ENCODE measurements around the gene PINK1.
A peak's percentile ranks its signal among the peaks of the same experiment; 100 is the strongest.

Gene PINK1

DNA sequence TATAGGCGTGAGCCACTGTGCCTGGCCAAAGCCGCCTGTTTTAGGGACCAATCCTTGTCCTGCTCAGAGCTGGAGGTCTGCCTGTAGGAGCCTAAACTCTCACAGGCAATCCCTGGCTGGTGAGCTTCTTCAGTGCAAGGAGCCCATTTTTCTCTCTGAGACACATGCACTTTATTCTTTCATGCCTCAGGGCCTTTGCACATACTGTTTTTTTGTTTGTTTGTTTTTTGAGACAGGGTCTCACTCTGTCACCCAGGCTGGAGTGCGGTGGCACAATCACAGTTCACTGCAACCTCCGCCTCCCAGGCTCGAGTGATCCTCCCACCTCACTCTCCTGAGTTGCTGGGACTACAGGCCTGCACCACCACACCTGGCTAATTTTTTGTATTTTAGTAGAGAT is 21.6 kb upstream of the PINK1 start:
- no peak for DNase-seq

DNA sequence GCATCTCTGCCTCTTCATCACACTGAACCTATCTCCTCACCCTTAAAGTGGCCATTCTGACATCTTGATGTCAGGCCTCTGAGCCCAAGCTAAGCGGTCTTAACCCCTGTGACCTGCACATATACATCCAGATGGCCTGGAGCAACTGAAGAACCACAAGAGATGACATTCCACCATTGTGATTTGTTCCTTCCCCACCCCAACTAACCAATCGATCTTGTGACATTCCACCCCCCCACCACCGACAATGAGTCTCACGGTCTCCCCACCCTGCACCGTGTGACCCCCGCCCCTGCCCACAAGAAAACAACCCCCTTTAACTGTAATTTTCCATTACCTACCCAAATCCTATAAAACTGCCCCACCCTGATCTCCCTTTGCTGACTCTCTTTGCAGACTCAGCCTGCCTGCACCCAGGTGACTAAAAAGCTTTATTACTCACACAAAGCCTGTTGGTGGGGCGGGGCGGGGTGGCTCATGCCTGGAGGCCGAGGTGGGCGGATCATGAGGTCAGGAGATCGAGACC is 21.0 kb upstream of the PINK1 start:
- no peak for DNase-seq

DNA sequence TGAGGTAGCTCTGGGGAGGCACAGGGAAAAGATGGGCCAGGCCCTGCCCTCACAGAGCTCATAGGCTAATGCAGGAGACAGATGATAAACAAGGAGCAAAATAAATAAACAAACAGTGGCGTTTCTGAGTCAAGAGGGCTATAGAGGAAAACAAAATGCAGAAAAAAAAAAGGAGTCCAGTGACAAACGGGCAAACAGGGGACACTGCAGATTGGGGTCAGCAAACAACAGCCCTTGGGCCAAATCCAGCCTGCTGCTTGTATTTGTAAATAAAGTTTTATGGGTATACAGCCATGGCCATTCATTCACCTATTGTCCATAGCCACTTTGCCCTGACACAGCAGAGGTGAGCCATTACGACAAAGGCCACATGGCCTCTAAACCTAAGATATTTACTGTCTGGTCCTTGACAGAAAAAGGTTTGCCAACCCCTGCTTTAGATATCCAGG is 19.1 kb upstream of the PINK1 start:
- no peak for DNase-seq

DNA sequence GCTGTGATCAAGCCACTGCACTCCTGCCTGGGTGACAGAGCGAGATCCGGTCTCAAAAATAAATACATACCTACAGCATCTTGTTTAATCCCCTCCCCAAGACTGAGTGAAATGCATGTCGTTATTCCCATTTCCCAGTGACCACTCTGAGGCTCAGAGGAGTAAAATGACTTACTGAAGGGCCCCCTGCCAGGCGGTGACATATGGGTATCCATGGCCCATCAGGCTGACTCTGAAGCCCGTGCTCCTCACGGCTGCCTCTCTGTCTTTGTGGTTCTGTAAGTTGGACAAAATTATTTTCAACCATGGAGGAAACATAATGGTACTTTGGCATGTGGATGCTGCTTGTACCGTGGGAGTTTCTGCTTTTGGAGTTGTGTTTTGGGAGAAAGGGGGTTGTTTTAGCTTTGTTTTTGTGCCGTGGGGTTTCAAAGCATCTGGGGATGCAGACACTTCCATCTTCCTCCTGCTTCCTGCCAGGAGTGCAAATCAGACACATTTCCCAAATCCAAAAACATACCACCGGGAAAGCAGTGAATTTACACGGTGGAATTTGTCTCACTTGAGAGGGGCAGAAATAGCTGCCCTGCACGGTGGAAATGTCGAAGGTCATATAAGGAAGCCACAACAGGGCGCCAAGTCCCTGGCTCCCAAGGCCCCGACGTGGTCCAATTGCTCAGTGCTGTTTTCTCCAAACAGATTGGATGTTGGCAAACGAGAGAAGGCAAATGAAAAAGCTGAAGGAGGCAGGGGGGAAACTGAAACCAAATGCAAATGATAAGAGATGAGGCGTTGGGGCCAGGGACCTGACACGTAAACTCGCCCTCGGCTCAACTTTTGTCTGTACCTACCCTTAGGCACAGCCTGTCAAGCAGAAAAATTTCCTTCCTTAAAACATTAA is 17.1 kb upstream of the PINK1 start:
- DNase-seq, result no peak

DNA sequence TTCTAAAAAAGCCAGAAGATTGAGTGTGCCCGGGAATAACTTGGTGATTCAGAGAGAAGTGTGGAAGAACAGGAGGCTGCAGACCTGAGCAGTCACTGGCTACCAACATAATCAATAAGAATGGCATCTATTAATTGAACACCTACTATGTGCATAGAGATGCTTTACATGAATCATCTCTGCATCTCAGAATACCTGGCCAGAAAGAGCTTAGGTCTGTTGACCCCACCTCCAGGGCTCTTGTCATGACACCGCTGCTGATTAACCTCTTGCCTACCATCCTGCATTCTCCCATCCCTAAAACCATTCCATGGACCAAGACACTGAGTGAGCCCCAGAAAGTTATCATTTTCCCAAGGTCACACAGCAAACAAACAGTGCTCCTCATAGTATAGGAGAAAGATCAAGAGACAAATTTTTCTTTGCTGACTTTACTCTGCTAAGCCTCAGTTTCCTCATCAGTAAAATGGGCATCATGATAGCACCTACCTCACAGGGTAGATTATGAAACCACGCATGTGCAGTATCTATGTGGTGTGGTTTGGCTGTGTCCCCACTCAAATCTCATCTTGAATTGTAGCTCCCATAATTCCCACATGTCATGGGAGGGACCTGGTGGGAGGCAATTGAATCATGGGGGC is 16.3 kb upstream of the PINK1 start:
- DNase-seq, result no peak

DNA sequence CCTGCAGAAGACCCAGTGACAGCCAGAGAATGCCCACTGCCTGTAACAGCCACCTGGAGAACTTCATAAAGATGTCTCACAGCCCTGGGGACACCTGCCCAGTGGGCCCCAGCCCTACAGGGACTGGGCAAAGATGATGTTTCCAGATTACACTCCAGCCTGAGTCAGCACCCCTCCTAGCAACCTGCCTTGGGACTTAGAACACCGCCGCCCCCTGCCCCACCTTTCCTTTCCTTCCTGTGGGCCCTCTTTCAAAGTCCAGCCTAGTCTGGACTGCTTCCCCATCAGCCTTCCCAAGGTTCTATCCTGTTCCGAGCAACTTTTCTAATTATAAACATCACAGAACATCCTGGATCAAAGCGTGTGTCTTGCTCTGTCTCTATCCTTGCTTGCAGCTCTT is 14.7 kb upstream of the PINK1 start:
- no peak for DNase-seq

DNA sequence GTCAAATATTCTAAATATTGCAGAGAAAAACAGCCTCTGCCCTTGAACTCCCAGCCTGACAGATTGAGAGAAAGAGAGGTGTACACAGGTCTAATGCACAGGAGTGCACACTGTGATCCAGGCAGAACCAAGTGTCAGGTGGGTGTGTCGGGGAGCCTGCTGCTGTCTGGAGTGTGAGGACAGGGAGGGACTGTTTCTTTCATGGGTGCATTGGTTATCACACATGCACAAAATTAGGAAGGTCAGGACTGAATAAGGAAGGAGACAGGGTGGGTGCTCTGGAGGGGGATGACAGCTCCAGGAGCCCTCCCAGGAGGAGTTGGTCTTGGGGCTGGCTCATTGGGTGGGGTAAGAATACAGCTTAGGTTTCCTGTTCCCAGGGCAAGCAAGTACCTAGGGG is 13.3 kb upstream of the PINK1 start:
- no peak for DNase-seq

DNA sequence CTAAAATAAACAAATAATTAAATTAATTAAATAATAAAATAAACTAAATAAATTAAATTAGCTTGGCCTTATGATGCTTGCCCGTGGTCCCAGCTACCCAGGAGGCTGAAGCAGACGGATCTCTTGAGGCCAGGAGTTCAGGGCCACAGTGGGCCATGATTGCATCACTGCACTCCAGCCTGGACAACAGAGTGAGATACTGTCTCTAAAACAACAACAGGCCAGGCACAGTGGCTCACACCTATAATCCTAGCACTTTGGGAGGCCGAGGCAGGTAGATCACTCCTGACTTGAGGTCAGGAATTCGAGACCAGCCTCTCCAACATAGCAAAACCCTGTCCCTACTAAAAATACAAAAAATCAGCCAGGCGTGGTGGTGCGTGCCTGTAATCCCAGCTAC is 12.2 kb upstream of the PINK1 start:
- DNase-seq, result no peak

DNA sequence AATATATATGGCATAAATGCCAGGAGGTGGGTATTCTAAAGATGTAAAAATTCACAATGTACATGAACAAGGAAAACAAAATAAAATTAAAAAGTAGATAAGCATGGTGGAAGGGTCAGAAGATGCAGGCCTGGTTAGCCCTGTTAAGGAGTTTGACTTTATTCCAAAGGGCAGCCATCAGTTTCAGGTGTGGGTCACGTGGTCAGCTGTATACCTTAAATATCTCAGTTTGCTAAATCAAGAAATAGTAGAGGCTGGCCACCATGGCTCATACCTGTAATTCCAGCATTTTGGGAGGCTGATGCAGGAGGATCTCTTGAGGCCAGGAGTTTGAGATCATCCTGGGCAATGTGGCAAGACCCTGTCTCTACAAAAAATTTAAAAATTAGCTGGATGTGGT is 8.5 kb upstream of the PINK1 start:
- no peak for DNase-seq

DNA sequence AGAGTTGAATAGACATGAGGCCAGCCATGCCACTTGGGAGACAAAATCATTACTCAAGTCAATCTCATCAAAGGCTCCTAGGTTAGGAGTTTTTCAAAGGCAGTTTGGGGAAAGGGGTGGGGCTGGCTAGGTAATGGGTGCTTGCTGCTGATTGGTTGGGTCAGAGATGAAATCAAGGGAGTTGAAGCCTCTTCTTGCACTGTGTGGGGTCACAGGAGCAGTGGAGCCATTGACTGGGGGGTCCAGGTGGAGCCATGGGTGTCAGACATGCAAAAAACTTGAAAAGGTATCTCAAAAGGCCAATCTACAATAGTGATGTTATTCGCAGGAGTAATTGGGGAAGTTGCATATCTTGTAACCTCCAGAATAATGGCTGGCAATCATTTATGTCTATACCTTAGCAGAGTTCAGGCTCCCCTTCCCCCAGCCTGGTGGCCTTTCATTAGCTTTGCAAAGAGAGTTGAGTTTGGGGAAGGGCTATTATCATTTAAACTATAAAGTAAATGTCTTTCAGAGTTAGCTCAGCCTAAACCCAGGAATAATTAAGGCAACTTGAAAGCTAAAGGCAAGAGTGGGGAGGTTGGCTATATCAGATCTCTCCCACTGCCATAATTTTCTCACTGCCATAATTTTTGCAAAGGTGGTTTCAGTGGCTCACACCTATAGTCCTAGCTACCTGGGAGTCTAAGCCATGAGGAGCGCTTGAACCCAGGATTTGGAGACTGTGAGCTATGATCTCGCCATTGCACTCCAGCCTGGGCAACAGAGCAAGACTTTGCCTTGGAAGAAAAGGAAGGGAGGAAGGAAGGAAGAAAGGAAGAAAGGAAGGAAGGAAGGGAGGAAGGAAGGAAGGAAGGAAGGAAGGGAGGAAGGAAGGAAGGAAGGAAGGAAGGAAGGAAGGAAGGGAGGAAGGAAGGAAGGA is 7.8 kb upstream of the PINK1 start:
- no peak for DNase-seq

DNA sequence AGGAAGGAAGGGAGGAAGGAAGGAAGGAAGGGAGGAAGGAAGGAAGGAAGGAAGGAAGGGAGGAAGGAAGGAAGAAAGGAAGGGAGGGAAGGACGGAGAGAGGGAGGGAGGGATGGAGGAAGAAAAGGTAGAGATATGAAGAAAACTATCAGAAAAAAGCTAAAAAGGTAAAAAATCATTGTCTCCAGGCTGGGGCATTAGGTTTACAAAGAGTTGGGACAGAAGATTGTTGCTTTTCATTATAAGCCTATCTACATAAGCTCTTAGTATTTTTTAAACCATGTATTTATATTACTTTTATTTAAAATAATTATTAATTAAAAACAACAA is 7.2 kb upstream of the PINK1 start:
- DNase-seq, result no peak

DNA sequence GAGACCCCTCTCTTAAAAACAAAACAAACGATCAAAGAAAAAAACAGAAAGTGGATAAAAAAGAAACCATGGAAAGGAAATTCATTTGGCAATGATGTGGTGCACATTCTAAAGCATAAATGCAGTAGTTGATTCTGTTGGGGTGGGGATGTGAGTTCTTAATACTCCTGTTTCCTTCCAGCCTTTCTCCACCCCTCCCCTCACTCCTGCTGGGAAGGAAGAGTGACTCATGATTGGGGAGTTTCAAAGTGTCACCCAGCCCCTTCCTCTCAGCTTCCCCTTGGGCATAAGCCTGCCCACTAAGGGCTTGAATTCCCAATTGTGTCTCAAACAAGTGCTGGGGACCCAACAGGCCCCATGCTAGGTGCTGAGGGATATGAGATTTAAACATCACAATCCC is 6.7 kb upstream of the PINK1 start:
- DNase-seq, result no peak

DNA sequence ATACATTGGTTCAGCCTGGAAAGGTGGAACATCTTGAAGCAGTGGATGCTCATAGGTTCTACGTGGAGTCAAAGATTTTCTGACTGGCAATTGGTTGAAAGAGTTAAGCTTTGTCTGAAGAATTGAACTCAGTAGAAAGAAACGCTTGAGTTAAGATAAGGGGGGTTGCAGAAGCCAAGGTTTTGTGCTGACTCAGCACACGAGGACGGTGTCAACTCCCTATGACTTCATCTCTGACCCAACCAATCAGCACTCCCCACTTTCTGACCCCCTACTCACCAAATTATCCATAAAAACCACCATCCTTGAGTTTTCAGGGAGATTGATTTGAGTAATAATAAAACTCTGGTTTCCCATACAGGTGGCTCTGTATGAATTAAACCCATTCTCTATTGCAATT is 2.5 kb upstream of the PINK1 start:
- no peak for DNase-seq

DNA sequence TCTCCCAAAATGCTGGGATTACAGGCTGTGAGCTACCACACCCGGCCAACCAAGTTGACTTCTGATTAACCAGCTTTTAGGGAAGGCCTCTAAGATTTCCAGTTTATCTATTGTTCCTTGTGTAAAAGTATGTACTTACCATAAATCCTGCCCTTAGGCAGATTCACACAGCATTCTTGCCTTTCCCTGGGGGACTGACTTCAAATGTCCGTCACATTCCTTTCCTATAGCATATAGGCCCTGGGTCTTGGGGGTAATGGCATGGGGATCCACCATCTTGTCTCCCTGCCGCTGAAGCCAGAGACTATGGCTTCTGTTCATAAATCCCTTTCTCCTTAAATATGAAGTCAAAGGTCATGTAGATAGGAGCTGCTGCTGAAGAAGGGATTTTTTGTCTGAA is 872 bp upstream of the PINK1 start:
- DNase-seq, result no peak

DNA sequence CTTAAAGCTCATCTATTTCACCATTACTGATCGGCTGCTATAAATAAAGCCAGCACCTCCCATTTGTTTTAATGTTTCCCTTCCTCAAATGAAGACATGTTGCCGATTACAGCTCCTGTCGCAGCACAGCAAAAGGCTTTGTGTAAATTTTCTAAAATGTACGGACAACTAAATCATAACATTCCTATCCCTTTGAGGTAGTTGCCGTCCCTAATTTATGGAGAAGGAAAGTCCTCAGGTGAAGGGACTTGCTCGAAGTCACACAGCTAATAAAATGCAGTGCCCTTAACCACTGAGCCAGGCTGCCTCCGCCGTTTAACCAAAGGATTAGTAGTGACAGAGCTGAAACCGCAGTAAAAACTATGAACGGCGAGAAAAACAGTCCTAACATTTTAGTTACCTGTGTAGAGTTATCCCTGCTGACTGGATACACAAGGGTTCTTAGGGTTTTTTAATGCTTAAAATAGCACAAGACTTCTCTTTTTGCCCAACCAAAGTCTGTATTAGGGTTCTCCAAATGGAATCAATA is 871 bp downstream of the PINK1 start:
- DNase-seq, result no peak

DNA sequence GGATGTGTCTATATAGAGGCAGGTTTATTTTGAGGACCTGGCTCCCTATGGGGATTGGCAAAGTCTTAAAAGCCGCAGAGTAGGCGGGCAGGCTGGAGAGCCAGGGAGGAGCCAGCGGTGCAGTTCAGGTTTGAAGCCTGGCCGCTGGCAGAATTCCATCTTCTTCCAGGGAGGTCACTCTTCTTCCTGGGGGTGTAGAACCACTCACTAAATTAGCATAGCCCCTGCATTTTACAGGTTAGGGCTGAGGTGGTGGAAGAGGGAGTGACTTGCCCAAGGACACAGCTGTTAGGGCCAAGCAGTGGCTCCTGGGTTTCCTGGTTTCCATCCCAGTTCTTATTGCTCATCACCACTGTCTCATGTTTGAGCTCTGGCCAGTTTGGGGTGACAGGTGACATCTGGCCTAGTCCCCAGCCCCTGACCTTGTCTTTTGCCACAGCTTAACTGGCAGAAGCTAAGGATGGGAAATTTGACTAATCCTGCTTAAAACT is 1.4 kb downstream of the PINK1 start:
- DNase-seq, result peak in 1 of 4 experiments; percentile 3

DNA sequence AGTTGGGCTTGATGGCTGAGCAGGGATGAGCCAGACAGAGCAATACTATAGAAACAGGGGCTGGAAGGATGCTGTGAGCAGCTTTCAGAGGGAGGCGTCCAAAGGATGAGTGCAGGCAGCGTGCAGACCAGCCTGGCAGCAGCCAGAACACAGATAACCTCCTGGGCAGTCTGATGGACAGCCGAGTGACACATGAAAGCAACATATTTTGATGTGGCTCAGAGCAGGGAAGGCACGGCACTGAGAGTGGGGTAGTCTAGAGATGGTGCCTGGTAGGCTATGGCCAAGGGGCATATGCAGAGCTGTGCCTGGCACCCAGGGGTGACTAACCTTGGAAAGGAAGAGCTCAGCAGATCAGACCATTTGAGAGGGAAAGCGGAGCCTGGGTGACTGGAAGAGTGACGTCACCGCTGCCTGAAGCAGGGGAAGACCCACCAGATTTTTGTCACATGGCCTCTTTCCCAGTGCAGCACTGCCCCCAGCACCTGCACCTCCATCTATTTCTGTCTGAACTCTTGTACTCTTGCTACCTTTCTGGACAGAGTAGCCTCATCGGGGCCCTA is 3.6 kb downstream of the PINK1 start:
- no peak for DNase-seq

DNA sequence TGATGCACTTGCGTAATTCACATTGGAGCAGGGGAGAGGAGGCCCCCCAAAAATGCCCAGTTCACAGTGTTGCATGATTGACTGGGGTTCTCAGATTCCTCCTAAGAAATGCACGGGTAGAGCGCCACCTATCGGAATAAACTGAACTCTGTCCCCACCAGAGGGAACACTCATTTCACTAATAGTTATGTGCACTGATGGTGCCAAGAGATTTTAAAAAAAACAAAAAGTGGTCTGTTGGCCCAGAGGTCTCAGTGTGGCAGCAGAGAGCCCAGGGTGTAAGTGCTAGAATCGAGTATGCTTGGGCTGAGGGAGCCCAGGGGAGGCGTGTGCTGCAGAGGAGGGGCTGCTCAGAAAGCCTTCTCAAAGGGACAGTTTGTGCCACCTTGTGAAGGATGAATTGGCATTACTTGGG is 6.9 kb downstream of the PINK1 start:
- peak in 2 of 4 experiments; percentile 24 to 28 for DNase-seq

DNA sequence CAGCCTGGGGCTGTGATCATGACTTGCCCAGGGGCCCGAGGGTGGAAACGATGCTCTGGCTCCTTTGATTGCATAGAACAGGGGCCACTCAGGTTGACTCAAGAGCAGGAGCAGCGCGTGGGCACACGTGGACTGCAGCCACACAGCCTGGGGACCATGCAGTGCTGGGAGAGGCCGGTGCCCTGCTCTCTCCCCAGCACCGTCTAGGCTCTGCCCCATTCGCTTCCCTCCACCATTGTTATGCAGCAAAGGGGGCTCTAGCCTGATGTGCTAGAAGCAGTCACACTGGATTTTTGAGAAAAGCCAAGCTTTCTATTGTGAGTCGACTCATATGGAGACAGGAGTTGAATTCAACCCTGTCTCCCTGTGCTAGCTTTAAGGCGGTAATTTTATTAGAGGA is 8.7 kb downstream of the PINK1 start:
- no peak for DNase-seq

DNA sequence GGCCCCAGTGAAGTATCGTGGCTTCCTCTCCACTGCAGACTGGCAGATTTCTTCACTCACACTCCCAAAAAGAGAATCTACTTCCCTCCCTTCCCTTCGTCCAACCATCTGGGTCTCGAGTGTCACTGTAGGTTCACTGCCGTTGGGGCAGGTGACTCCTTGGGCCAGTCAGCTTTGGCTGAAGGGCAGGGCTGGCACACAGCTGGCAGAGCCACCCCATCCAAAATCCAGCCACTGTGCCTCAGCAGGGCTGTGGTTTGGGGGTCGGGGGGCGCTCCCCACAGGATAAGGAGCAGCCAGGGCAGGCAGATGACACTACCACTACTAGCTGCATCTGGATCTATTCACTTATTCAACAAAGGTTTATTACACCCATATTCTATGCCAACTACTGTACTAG is 9.8 kb downstream of the PINK1 start:
- no peak for DNase-seq

DNA sequence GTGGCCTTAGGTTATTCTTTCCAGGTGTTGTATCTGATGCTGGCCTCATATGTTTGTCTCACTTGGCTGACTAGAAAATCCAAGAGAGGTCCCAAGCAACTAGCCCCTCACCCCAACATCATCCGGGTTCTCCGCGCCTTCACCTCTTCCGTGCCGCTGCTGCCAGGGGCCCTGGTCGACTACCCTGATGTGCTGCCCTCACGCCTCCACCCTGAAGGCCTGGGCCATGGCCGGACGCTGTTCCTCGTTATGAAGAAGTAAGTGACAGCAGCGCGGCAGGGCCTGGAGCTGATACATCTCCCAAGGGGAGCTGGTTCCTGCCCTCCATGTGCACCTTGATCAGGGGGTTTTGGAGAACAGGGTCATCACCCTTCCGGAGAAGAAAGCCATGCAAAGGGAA is 11.2 kb downstream of the PINK1 start:
- no peak for DNase-seq

DNA sequence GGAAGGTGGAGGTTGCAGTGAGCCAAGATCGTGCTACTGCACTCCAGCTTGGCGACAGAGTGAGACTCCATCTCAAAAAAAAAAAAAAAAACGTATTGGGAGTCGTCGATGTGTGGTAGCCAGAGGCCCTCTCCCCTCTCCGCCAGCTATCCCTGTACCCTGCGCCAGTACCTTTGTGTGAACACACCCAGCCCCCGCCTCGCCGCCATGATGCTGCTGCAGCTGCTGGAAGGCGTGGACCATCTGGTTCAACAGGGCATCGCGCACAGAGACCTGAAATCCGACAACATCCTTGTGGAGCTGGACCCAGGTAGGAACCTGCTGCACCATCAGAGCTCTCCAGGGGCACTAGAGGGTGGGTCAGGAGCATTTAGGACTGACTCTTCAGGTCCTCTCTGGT is 12.2 kb downstream of the PINK1 start:
- no peak for DNase-seq

DNA sequence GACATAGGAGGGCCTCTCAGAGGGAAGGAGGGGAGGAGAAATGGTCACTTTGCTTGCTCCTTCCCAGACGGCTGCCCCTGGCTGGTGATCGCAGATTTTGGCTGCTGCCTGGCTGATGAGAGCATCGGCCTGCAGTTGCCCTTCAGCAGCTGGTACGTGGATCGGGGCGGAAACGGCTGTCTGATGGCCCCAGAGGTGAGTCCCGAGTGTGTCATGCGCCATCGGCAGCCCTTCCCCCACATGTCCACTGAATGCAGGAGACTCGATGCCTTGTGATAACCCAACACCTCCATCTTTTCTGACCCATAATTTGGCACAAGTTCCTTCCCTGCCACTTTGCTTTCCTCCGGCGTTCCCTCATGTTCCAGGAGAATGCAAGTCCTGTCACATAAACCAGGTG is 15.2 kb downstream of the PINK1 start:
- DNase-seq, result no peak
